ENCODE measurements around the gene RYR3.
"Not testable (repeated sequence)": the region's sequence is repeated elsewhere in the genome, so short reads cannot be mapped to it uniquely, and the experiment has no call there.

Gene RYR3

DNA sequence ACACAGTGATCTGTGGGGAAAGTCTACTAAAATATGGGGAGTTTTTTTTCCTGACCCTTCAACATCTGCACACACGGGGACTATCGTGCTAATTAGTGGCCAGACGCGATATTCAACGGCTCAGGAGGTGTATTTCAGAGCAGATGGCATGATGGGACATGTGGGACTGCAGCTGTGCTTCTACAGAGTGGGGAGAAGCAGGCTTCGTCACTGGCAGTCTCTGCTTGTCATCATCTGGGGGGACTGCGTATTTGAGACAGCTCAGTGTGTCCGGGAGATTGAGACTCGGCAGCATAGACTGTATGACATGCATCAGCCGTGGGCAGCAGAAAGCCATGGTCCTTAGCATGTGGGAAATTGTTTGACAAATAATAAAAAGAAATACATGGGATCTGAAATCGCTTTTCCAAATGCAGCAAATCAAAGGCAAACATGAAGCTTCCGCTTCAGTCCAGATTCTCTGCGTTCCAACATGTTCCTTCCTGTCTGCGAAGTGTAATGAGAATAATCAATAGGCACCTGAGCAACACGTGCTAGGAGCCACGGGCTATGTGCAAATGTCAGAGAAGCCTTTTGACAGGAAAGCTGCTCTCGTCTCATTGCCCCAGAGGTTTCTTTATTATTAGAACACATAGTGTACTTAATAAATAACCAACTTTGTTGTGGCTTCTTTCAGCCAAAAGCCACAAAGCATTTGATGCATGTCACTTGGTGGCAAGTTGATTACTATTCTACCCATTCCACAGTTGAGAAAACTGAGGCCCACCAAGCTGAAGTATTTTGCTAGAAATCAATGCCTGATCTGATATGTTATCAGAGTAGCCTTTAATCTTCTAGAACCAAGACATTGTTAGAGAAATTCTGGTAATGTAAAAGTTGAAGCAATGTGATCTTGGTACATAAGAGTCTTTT is 276.3 kb downstream of the RYR3 start:
- DNase-seq (ENCODE audit: low read depth) = no peak

DNA sequence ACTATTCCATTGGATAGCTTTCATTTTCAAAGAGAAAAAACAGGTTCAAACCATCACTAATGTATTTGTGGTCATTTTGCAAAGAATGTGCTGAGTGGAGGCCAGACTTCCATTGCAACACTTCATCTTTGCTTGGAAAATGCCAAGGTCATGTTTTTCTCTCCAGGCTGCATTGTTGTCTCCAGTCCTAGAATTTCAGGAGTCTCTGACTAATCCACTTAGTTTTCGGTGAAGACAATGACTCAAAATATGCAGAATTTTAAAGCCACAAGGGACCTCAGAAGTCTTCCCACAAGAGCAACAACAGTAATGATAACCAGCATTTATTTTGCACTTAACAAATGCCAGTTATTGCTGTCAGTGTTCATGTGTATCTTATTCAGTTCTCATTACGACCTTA is 277.0 kb downstream of the RYR3 start:
- DNase-seq (ENCODE audit: low read depth) = no peak

DNA sequence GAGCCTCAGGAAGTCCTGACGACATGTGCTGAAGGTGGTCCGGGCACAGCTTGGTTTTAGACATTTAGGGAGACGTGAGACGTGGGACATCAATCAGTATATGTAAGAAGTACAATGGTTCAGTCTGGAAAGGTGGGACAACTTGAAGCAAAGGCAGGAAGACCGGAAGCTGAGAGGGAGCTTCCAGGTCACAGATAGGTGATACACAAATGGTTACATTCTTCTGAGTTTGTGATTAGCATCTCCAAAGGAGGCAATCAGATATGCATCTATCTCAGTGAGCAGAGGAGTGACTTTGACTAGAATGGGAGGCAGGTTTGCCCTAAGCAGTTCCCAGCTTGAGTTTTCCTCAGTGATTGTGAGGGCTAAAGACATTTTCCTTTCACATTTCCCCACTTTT is 282.1 kb downstream of the RYR3 start:
- no peak for DNase-seq (ENCODE audit: low read depth)

DNA sequence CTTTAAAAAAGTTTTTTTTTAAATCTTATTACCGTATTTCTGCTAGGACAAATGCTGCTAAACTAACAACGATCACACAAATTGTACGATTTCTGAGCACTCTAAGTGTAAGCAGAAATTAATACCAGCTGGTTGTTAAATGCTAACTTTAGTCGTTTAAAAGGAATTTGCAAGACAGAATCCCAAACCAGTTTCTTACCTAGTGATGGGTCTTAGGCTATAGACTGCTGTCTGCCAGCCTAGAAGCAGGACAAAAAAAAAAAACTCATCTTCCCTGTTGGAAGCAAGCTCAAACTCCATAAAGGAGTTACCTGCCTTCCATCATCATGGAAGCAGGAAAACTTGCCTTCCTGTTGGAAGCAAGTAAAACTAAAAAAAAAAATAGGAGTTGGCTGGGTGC is 287.6 kb downstream of the RYR3 start:
- not testable (repeated sequence) for DNase-seq (ENCODE audit: low read depth)

DNA sequence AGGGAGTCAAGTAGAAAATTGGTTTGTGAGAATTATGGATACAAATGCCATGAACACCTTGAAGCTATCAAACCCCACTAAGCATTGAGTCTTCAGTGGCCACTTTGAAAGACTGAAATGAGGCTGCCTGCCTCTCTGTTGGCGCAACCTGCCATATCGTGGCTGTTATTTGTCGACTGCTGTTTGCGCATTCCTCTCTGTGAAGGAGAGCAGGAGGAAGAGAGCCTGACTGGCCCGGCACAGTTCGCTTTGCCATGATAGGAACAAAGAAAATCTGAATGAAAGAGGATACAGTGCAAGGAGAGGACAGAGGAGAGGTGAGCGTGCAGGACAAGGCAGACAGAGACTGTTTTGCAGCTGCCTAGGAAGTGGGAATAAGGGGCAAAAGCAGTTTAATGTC is 289.4 kb downstream of the RYR3 start:
- no peak for DNase-seq (ENCODE audit: low read depth)

DNA sequence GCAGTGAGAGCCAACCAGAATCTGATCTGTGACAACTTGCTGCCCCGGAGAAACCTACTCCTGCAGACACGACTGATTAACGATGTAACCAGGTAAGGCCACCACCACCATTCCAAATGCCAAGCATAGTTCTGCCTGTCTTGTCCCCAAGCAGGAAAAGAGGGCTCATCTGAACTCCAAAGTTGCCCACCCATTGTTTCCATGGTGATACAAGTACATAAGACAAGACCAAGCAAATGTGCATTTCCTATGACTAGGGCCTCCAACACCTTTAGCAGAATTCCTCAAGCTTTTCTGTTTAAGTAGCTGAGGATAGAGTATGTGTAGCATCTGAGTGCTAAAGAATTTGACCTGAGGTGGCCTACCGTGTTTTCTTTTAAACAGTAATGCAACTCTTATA is 290.7 kb downstream of the RYR3 start:
- DNase-seq (ENCODE audit: low read depth) = no peak

DNA sequence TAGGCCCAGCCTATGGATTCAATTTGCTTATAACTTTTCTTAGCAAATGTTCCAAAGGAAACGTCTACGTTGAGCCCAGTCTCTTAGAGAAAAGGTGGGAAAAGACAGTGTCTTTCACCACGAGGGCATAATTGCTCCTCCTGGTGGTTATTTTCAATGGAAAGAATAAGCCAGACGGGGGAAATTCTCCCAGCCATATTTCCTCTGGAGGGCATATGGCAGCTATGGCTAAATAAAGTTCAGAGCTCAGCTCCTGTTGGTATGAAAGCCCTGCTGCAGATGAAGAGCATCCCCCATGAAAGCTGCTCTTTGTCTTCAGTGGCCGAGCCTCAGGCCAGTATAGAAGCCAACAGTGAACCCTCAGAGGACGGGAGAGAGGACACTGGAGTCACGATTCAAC is 297.9 kb downstream of the RYR3 start:
- no peak for DNase-seq (ENCODE audit: low read depth)

DNA sequence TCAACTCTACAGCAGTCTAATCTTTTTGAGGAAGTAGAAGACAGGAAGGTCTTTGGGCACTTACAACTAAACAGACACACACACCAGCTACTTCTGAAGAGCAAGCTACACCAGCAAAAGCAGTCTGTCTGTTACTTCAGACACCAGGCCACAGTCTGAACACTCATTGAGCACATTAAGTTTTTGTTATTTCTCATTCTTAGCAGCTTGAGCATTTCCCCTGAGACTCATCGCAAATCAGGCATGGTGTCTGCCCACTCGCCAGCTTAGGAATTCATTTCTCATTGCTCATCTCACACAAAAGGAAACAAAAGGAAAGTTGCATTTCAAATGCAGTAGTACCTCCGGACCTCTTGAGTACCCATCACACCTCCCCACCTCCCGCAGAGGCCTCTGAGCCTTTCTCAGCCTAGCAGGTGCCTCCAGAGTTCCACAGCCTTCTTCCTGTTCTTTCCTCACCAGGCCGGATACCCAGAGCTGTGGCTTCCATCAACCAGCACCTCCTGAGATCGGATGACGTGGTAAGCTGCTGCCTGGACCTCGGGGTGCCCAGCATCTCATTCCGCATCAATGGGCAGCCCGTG is 302.0 kb downstream of the RYR3 start:
- DNase-seq (ENCODE audit: low read depth) = no peak

DNA sequence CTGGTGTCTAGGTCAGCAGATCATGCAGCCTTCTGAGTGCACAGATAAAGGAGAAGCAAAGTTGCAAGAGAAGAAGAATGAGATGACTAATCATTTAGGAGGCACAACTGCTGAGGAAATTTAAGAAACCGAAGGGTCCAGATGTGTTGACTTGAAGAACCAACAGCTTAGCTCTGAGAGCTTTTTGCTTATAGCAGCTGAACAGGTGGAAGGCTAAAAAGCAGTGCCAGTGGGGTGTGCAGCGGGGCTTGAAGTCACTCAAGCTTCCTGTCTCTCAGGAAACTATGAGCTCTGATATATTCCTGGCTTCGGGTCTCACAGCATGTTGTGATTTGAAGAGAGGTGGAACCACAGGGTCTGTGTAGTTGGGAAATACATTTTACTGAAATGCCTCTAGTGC is 305.7 kb downstream of the RYR3 start:
- no peak for DNase-seq (ENCODE audit: low read depth)

DNA sequence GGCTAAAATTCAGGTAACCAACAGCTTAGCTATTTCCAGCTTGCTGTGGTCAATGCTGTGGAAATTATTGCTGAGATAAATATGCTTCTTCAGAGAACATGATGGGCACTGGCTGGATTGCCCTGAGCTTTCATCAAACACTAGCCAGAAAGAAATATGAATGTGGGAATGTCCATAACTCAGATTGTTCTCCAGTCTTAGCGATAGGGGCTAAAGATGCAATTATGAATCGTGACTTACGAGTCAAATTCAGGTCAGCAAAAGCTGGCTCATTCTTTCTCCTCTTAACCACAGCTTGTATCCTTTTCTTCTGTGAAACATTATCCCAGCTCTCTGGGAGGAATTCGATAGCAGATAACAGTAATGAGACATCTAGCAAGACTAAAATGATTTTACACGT is 307.6 kb downstream of the RYR3 start:
- no peak for DNase-seq (ENCODE audit: low read depth)

DNA sequence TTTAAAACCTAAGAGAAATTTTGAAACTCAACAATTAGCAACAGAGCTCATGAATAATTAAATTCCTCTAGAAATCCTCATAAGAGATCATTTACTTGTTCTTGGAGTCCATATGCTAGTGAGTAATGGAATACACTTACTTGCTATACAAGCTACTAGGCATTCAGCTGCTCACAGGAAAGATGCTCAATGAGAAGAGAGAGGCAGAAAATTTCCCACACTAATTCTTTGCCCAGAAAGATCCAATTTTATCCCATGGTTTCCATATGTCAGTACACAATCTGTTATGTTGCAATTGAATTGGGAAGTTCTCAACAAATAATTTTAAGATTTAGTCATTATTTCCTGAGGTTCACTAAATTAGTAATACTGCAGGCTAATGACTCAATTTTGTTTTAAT is 310.4 kb downstream of the RYR3 start:
- DNase-seq (ENCODE audit: low read depth) = no peak

DNA sequence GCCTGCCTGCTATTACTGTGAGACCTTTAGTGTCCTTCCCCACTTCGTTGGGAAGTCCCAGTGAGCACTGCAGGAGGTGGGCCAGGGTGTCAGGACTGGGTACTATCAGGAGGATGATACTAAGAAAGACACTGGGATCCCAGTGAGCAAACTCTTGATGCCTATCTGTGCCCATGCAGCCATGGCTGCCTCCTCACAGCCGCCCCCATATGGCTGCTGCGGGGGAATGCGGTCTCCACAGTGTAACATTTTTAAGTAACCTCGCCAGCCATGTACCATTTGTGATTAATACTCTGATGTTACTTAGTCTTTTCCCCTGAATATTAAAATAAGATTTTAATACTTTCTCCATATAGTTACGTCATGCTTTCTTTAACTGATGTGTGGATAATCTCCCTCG is 312.2 kb downstream of the RYR3 start:
- DNase-seq (ENCODE audit: low read depth) = no peak

DNA sequence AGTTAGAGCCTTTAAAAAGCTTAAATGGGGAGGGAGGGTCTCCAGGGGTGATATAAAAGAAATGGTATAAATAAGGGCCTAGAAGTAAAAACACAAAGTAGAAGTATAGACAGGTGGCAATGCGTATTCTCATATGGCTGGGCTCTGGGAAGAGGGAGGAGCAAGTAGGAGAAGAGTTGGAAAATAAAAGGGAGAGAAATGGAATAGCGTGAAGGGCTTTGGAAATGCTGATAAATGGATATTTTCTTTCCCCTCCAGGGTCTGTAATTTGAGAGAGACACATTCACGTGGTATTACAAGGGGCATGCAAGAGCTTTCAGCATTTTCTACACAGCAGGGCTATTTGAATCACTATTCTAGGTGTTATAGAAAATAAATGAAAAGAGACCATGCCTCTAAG is 313.7 kb downstream of the RYR3 start:
- DNase-seq (ENCODE audit: low read depth) = no peak

DNA sequence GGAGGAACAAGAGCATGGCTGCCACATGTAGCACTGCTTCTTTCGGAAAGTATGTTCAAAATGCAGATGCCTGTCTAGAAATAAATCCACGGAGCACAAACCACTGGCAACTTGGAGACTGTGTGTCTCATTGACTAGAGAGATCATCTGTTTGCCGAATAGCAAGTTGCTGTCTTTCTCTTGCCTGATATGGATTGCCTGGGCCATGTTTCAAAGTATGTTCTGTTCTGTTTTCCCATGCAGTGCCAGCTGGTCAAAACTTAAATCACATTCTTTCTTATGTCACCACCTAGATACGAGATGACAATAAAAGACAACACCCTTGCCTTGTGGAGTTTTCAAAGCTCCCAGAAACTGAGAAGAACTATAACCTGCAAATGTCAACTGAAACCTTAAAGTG is 318.9 kb downstream of the RYR3 start:
- DNase-seq (ENCODE audit: low read depth) = no peak

DNA sequence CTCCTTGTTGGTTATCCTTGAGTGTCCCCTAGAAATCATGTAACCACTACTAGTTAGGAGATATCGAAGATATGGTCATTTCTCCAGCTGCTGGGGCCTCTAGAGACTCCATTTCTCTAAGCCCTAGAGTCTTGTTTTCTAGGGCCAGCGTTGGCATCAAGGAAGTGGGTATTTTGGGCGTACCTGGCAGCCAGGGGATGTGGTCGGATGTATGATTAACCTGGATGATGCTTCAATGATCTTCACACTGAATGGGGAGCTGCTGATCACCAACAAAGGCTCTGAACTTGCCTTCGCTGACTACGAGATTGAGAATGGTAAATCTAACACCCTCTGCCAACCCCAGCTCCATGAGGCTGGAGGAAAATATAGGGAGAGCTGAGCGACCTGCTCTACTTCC is 325.5 kb downstream of the RYR3 start:
- DNase-seq (ENCODE audit: low read depth) = no peak

DNA sequence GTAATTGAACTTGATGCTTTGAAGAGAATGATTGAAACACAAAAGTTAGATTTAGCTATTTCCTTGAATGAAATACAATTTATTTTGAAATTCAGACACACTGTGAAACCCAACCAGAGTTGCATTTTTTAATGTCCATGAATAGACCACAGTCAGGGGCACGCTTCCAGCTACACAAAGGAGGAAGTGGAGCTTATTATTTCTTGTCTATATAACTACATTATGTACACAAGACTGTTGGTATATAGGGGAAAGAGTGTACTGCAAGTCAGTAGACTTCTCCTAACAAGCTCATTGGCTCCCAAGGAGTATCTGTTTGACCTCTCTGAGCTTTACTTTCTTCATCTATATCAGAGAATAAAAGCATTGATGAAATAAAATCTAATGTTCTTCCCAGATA is 326.2 kb downstream of the RYR3 start:
- DNase-seq (ENCODE audit: low read depth) = no peak

DNA sequence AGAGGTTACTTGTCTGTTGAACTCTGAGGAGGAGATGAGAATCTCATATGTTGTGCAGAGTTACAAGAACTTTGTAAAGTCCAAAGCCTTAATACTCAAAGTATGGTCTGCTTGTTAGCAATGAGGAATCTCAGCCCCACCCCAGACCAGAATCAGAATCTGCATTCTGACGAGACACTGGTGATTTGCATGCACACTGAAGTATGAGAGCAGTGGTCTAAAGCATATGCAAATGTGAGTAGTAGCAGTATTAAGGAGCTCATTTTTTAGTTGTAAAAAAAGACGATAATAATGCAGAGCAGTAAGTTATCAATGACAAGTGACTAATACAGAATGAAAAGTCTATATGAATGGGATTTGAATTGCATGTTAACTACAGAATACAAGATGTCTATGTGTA is 327.7 kb downstream of the RYR3 start:
- DNase-seq (ENCODE audit: low read depth) = no peak

DNA sequence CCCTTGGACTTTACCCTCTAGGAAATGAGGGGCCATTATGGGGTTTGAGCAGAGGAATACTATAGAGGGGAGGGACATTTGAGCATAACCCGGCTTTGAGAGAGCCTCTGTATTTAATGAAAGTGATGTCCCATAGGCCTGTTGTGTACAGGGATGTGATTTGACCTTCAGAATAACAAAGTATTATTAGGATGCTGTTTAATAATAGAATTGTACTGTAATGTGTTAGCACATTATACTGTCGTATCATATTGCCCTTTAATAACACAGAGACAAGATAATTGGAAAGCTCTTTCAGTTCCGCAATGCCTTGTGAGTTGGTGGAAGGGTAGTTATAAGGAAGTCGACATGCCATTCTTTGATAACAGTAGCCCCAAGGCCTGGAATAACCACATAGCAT is 328.3 kb downstream of the RYR3 start:
- DNase-seq (ENCODE audit: low read depth) = no peak

DNA sequence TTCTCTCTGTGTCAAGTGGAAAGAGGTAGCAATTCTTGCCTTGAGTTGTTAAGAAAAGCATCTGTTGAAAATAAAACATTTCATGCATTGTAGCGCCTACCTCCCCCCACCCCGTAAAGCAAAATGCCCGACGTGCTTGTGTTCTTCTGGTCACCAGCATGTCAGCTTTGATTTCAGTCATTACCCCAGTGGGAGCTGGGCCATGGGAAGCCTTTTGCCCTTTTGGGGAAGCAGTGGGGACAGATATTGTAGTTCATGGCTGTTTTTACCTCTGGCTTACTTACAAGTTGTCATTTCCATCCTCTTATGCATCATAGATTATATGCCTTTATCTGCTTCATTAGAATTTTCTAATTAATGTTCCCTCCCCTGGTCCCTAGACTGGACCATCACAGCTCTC is 328.7 kb downstream of the RYR3 start:
- DNase-seq (ENCODE audit: low read depth) = no peak

DNA sequence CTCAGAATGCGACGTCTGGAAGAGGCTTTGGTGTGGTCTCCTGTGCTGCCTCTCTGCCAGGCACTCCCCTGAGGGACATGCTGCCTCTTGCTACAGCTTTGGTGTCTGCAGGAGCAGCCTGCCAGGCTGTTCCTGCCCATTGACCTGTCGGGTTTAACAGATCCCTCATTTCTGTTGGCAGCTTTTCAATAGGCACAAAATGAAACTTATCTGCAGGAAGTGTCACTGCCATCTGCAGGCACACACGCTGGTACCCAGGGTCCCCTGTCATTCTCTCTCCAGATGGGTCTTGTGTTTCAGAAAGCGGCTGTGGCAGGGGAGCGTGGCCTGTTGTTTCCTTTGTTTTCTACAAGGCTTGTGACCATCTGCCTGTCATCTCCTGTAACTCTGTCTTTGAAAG is 329.2 kb downstream of the RYR3 start:
- DNase-seq (ENCODE audit: low read depth) = no peak

DNA sequence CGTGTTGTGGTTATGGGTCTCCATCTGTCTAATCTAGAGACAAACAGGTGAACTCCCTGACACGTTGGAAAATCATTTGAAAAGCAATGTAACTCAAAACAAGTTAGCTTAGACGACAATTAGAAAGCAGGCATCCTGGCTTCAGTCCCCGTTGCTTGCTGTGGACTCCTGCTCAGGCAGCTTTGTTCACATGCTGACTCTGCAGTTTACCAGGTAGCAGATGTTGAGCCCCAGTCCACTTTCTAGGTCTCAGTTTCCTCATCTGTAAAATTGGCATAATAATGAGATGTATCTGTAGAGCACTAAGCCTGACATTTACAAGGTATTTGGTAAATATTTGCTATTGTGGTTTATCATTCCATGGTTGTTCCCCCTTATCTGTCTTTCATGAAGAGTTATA is 330.3 kb downstream of the RYR3 start:
- DNase-seq (ENCODE audit: low read depth) = no peak

DNA sequence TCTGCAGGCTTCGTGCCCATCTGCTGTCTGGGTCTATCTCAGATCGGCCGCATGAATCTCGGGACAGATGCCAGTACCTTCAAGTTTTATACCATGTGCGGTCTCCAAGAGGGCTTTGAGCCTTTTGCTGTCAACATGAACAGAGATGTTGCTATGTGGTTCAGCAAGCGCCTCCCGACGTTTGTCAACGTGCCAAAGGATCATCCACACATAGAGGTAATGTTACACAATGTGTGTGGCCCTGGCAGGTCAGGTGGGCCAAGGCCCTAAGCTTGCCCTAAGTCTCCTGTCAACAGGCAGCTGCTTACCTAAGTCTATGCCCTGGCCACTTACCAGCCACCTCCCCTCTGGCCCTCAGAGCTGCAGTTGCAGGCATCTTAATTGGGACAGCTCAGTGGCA is 333.5 kb downstream of the RYR3 start:
- DNase-seq (ENCODE audit: low read depth) = no peak

DNA sequence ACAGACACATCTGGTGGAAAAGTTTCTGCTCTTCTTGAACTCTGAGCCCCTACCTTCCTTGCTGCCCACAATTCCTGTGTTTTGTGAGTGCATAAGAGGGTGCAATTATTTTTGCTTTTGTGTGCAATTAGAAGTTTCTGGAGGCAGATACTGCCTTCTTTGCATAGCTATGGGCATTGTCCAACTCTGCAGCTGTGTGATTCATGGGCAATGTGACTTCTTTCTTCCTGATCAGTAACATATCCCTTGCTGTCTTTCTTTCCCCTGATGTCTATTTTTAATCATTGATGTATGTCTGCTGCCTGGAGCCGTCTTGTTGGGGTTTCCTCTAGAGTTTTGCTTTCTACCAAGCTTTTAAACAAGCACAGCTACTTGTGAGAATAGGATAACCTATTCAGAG is 336.0 kb downstream of the RYR3 start:
- DNase-seq (ENCODE audit: low read depth) = no peak

Measured in stimulated activated CD8-positive, alpha-beta memory T cell treated with anti-CD3 and anti-CD28 coated beads, Interleukin-15, amount 100 ng/mL, for 24 hours (primary cell).